IPS DF 4.7 (cell line): ENCODE data around the gene ITCH.
"Not testable (repeated sequence)": the region's sequence is repeated elsewhere in the genome, so short reads cannot be mapped to it uniquely, and the experiment has no call there.

ENCODE experiments used
- DNase-seq: peaks from one replicate; pipeline ENCODE4 v3.0.0-alpha.2; 2013; ENCODE audit warnings: low spot score; ENCODE audit errors: extremely low read depth

The ITCH gene

GRCh38 chr20:34343458-34344211 is 19.4 kb upstream of the ITCH start:
- DNase-seq, result no peak

GRCh38 chr20:34344238-34344637 is 18.8 kb upstream of the ITCH start:
- DNase-seq, result no peak

GRCh38 chr20:34345402-34345736 is 17.7 kb upstream of the ITCH start:
- no peak for DNase-seq

- DNase-seq, result not testable (repeated sequence)
Measured at GRCh38 chr20:34345839-34346532, 17.1 kb upstream of the ITCH start.

GRCh38 chr20:34346533-34346865 is 16.6 kb upstream of the ITCH start:
- not testable (repeated sequence) for DNase-seq

GRCh38 chr20:34347571-34347970 is 15.5 kb upstream of the ITCH start:
- DNase-seq, result no peak

- no peak for DNase-seq
Measured at GRCh38 chr20:34350095-34350494, 13.0 kb upstream of the ITCH start.

- DNase-seq, result not testable (repeated sequence)
Measured at GRCh38 chr20:34353467-34353866, 9.6 kb upstream of the ITCH start.

- no peak for DNase-seq
Measured at GRCh38 chr20:34355427-34355826, 7.6 kb upstream of the ITCH start.

- DNase-seq, result not testable (repeated sequence)
Measured at GRCh38 chr20:34359729-34360128, 3.3 kb upstream of the ITCH start.

- no peak for DNase-seq
Measured at GRCh38 chr20:34362502-34363061, 491 bp upstream of the ITCH start.

- no peak for DNase-seq
Measured at GRCh38 chr20:34363465-34364222, 571 bp downstream of the ITCH start.

GRCh38 chr20:34364223-34364506 is 1.1 kb downstream of the ITCH start:
- no peak for DNase-seq

GRCh38 chr20:34365765-34366213 is 2.7 kb downstream of the ITCH start:
- DNase-seq, result no peak

- DNase-seq, result no peak
Measured at GRCh38 chr20:34367155-34367554, 4.1 kb downstream of the ITCH start.

GRCh38 chr20:34367911-34368310 is 4.8 kb downstream of the ITCH start:
- DNase-seq, result not testable (repeated sequence)

GRCh38 chr20:34368547-34368946 is 5.5 kb downstream of the ITCH start:
- DNase-seq, result no peak

GRCh38 chr20:34369265-34369664 is 6.2 kb downstream of the ITCH start:
- no peak for DNase-seq

- no peak for DNase-seq
Measured at GRCh38 chr20:34370062-34370461, 7.0 kb downstream of the ITCH start.

GRCh38 chr20:34373445-34373844 is 10.4 kb downstream of the ITCH start:
- DNase-seq, result no peak

GRCh38 chr20:34374209-34374760 is 11.2 kb downstream of the ITCH start:
- no peak for DNase-seq

- no peak for DNase-seq
Measured at GRCh38 chr20:34375977-34376430, 12.9 kb downstream of the ITCH start.
